CD4-positive, alpha-beta T cell (primary cell): ENCODE results near the gene ZNF74. TPM values are rescaled to one million over a fixed set of nuclear protein-coding genes. Genes with fewer than 3 reads are reported as not detected.

ENCODE experiments used
- ATAC-seq: fragments of 200-7000 bp; cut with Tn5 transposase; one replicate; pipeline ENCODE4 v1.10.0; 2022; ENCODE audit warnings: mild to moderate bottlenecking; ENCODE audit not compliant: poor library complexity
- CTCF ChIA-PET: fragments of 350-600 bp; sonication (Branson Sonifier 250); formaldehyde crosslinking; loops from one replicate; lab custom pipeline; 2021; ENCODE audit warnings: antibody characterized with exemption, inconsistent platforms; lab: Charles Lee
- POLR2A ChIA-PET: fragments of 350-600 bp; sonication (Branson Sonifier 250); formaldehyde crosslinking; loops from one replicate; lab custom pipeline; 2021; ENCODE audit warnings: antibody characterized with exemption, inconsistent platforms; lab: Charles Lee
- DNase-seq, 14 experiments: peaks; one replicate each; pipeline ENCODE4 v3.0.0-alpha.2; 2013 to 2020; ENCODE audit warnings: mixed read lengths in 2 of 14
- H3K27ac ChIP-seq, 2 donors: one replicate each; pipeline versions ENCODE4 v1.5.1 to v1.7.0; 2013; ENCODE audit warnings: low read length in 2 of 2, low read depth in 1 of 2, mild to moderate bottlenecking in 1 of 2
- H3K27me3 ChIP-seq, 2 experiments: 1 replicate in 1 of 2; 2 replicates in 1 of 2; pipeline versions ENCODE4 v1.6.1 to v1.7.0; 2013; ENCODE audit warnings: low read length in 2 of 2, control low read depth in 1 of 2, mild to moderate bottlenecking in 1 of 2, moderate library complexity in 1 of 2; ENCODE audit not compliant: insufficient read depth in 2 of 2, control insufficient read depth in 1 of 2
- H3K36me3 ChIP-seq: one replicate; pipeline ENCODE4 v1.6.1; 2013; ENCODE audit warnings: low read length, control low read depth; ENCODE audit not compliant: insufficient read depth
- H3K4me1 ChIP-seq: one replicate; pipeline ENCODE4 v1.6.1; 2013; ENCODE audit warnings: low read length, control low read depth; ENCODE audit not compliant: insufficient read depth
- H3K4me3 ChIP-seq: one replicate; pipeline ENCODE4 v1.5.1; 2013; ENCODE audit warnings: mild to moderate bottlenecking, low read length, moderate library complexity
- H3K9me3 ChIP-seq, 2 experiments: 1 replicate in 1 of 2; 2 replicates in 1 of 2; pipeline versions ENCODE4 v1.6.1 to v1.7.0; 2013; ENCODE audit warnings: low read length in 2 of 2, mild to moderate bottlenecking in 2 of 2, control low read depth in 1 of 2, moderate library complexity in 1 of 2; ENCODE audit not compliant: control insufficient read depth in 1 of 2, insufficient read depth in 1 of 2
- H3K27ac Mint-ChIP-seq: one replicate; pipeline ENCODE4 v1.8.0; 2020; ENCODE audit warnings: mixed read lengths
- H3K27me3 Mint-ChIP-seq: one replicate; pipeline ENCODE4 v1.8.0; 2021; ENCODE audit warnings: mixed read lengths
- H3K36me3 Mint-ChIP-seq: one replicate; pipeline ENCODE4 v1.8.0; 2021; ENCODE audit warnings: low read depth, mixed read lengths
- H3K4me1 Mint-ChIP-seq: one replicate; pipeline ENCODE4 v1.8.0; 2021; ENCODE audit warnings: low read depth, mixed read lengths
- H3K4me3 Mint-ChIP-seq: one replicate; pipeline ENCODE4 v1.8.0; 2020; ENCODE audit warnings: mild to moderate bottlenecking, mixed read lengths
- H3K9me3 Mint-ChIP-seq: one replicate; pipeline ENCODE4 v1.8.0; 2020; ENCODE audit warnings: mixed read lengths
- CTCF ChIP-seq: fragments of 200-600 bp; IDR thresholded peaks from one replicate; pipeline ENCODE4 v1.8.0; 2022; ENCODE audit warnings: antibody characterized with exemption, mild to moderate bottlenecking
- intact Hi-C, 2 experiments: fragments of 100-400 bp; cut with DNase I in 1 of 2; cut with micrococcal nuclease in 1 of 2; formaldehyde crosslinking; loops; one replicate each; pipeline versions ENCODE4 v1.15.1 to v1.9.0; 2023 to 2025; cut with DNase I, micrococcal nuclease
- total RNA-seq, 174 experiments: library from RNA in 2 of 174; stranded (reverse) in 2 of 174; gene quantifications; one replicate each; pipeline ENCODE4 v1.2.3 and lab custom pipeline; 2021 to 2026

The ZNF74 gene
- total RNA-seq, 2 experiments from 2014 or later = 1.7 to 2.3 TPM

GRCh38 chr22:20400606-20401375 lies 6.8 kb downstream of the ZNF74 start:
- H3K4me3 Mint-ChIP-seq = no peak overlapping the region
- no peak for TF ChIP-seq CTCF
- no peak overlapping the region for H3K4me3 ChIP-seq
- no peaks in the 10 kb centered on the region for H3K27me3 ChIP-seq
- H3K36me3 ChIP-seq = peaks cover 25% of the 10 kb centered on the region
- H3K27me3 Mint-ChIP-seq = no peaks in the 10 kb centered on the region
- no peak overlapping the region for H3K27ac ChIP-seq
- intact Hi-C loops = no loop called here
- no peaks in the 10 kb centered on the region for H3K9me3 Mint-ChIP-seq
- ChIA-PET POLR2A (no interaction called here), CTCF (no interaction called here)
- no peak for DNase-seq
- H3K9me3 ChIP-seq = no peaks in the 10 kb centered on the region
- no peak overlapping the region for H3K27ac Mint-ChIP-seq
- H3K4me1 ChIP-seq = peaks cover 9% of the 10 kb centered on the region
- peaks cover 33% of the 10 kb centered on the region for H3K36me3 Mint-ChIP-seq
- no peak for ATAC-seq
- peaks cover 26% of the 10 kb centered on the region for H3K4me1 Mint-ChIP-seq

- Histone ChIP-seq H3K27me3 (no peaks in the 10 kb centered on the region), H3K4me1 (peaks cover 8% of the 10 kb centered on the region), H3K27ac (no peak overlapping the region), H3K9me3 (no peaks in the 10 kb centered on the region), H3K36me3 (peaks cover 32% of the 10 kb centered on the region), H3K4me3 (no peak overlapping the region)
- Mint-ChIP-seq H3K36me3 (peaks cover 36% of the 10 kb centered on the region), H3K27me3 (no peaks in the 10 kb centered on the region), H3K4me1 (peaks cover 19% of the 10 kb centered on the region), H3K4me3 (no peak overlapping the region), H3K27ac (no peak overlapping the region), H3K9me3 (no peaks in the 10 kb centered on the region)
- CTCF ChIA-PET = no interaction called here
- DNase-seq (no peak), ATAC-seq (no peak)
- POLR2A ChIA-PET = no interaction called here
- intact Hi-C loops = no loop called here
- no peak for TF ChIP-seq CTCF
Measured at GRCh38 chr22:20401376-20402014, 7.5 kb downstream of the ZNF74 start.

- DNase-seq (peak in 1 of 14 experiments; percentile 48), ATAC-seq (no peak)
- no peak for TF ChIP-seq CTCF
- no peaks in the 10 kb centered on the region for H3K27me3 Mint-ChIP-seq
- intact Hi-C loops = no loop called here
- H3K9me3 Mint-ChIP-seq = no peaks in the 10 kb centered on the region
- Histone ChIP-seq H3K4me1 (peaks cover 8% of the 10 kb centered on the region), H3K27ac (no peak overlapping the region), H3K4me3 (no peak overlapping the region), H3K27me3 (no peaks in the 10 kb centered on the region), H3K9me3 (no peaks in the 10 kb centered on the region), H3K36me3 (peaks cover 41% of the 10 kb centered on the region)
- H3K4me3 Mint-ChIP-seq = no peak overlapping the region
- POLR2A ChIA-PET = no interaction called here
- CTCF ChIA-PET = no interaction called here
- H3K27ac Mint-ChIP-seq = no peak overlapping the region
- peaks cover 45% of the 10 kb centered on the region for H3K36me3 Mint-ChIP-seq
- H3K4me1 Mint-ChIP-seq = peaks cover 16% of the 10 kb centered on the region
Measured at GRCh38 chr22:20402960-20403778, 9.2 kb downstream of the ZNF74 start.
